GM19239 (cell line): ENCODE measurements around the gene CLTB.
"Not testable (repeated sequence)": the region's sequence is repeated elsewhere in the genome, so short reads cannot be mapped to it uniquely, and the experiment has no call there.

Experiments used
- DNase-seq: peaks from one replicate; pipeline ENCODE4 v3.0.0; 2011; ENCODE audit warnings: low spot score; ENCODE audit not compliant: insufficient read length
- FAIRE-seq: peaks from 2 replicates; lab custom pipeline; 2011; peaks lifted over from hg19 to GRCh38; lab: Jason Lieb, UNC

Gene CLTB

DNA sequence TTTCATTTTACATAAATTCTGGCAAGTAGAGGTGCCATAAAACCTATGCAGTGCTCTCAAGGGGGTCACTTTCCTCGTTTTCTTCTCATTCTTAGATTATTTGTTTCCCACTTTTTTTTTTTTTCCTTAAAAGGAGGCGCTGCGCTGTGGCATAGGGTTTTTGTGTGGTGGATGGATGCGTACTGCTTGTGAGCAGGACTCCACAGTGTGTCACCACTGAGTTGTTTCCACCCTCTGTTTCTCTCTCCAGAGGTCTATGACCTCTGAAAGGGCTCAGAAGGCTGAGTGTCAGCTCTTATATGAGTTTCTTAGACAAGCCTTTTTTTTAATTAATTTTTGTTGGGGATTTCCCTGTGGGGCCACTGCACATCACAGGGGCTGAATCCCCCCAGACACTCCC, 13.6 kb upstream of the CLTB start:
- no peak for DNase-seq
- FAIRE-seq: no peak

DNA sequence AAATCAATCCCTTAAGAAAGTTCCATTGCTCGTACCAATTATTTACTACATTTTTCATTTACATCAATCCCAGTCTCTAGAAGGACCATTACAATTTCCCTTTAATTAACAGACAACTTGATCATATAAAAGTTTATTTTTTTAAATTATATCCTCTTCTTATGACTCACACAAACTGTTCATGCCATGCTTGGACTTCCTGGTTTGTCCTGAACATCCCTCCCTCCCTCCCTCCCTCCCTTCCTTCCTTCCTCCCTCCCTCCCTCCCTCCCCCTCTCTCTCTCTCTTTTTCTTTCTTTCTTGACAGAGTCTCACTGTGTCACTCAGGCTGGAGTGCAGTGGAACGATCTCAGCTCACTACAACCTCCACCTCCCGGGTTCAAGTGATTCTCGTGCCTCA, 11.6 kb upstream of the CLTB start:
- FAIRE-seq (no peak), DNase-seq (no peak)

- FAIRE-seq: no peak
Measured at GRCh38 chr5:176426876-176427275, 10.5 kb upstream of the CLTB start.

DNA sequence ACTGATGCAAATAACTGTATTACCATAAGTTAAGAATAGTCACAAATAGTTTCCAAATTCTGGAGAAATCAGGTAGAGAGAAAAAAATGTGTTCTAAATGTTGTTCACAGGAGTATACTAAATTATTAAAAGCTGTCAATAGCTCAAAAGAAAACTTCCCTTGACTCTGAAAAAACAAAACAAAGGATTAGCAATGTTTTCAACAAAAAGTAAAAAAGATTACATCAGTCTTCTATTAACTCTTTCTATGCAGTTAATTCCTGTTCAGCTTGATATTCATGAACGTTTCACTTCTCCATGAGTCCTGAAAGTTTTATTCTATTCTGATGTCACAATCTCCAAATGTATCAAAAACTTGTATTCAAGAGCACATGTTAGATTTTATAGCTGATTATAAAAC, 9.5 kb upstream of the CLTB start:
- DNase-seq: no peak

More at GRCh38 chr5:176426876-176427275, 10.5 kb upstream of the CLTB start:
- DNase-seq: no peak

GRCh38 chr5:176425138-176425537, 8.8 kb upstream of the CLTB start:
- FAIRE-seq (no peak), DNase-seq (no peak)

More for the DNA sequence above, 9.5 kb upstream of the CLTB start:
- no peak for FAIRE-seq

DNA sequence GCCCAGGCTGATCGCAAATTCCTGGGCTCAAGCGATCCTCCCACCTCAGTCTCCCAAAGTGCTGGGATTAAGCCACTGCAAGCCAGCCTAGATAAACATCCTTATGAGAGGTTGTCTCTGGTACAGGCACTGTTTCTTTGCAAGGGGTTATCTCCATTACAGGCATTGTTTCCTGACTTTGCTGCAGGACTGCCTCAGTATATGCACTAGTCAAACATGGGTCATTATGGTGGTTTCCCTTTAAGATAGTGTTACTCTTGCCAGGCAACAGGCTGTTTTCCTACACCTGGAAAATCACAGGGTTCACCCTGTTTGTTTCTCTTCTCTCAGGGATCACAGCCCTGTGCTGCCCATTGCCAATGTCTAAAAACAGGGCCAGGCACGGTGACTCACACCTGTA, 7.8 kb upstream of the CLTB start:
- FAIRE-seq: no peak
- DNase-seq: no peak

- DNase-seq: no peak
Measured at GRCh38 chr5:176420972-176421544, 4.7 kb upstream of the CLTB start.

DNA sequence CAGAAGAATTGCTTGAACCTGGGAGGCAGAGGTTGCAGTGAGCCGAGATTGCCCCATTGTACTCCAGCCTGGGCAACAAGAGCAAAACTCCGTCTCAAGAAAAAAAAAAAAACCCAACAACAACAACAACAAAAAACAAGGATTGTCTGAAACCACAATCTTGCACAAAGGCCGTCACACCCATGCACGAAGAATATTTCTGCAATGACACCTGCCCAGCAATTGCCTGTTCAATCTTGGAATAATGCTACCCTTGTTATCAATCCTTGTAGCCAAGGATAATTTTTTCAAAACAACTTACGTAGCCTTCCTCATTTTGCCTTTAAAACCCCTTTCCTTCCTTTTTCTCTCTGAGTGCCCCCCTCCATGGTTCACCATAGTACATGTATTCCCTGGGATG, 3.7 kb upstream of the CLTB start:
- FAIRE-seq (no peak), DNase-seq (no peak)

More at GRCh38 chr5:176420972-176421544, 4.7 kb upstream of the CLTB start:
- no peak for FAIRE-seq

DNA sequence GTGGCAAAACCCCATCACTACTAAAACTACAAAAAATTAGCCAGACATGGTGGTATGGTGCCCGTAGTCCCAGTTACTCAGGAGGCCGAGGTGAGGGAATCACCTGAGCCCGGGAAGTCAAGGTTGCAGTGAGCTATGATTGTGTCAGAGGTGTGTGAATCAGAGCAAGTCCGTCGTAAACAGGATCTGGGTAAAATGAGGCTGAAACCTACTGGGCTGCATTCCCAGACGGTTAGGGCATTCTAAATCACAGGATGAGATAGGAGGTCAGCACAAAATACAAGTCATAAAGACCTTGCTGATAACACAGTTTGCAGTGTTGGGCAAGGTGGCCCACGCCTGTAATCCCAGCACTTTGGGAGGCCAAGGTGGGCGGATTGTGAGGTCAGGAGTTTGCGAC, 1.9 kb upstream of the CLTB start:
- DNase-seq: no peak
- no peak for FAIRE-seq

DNA sequence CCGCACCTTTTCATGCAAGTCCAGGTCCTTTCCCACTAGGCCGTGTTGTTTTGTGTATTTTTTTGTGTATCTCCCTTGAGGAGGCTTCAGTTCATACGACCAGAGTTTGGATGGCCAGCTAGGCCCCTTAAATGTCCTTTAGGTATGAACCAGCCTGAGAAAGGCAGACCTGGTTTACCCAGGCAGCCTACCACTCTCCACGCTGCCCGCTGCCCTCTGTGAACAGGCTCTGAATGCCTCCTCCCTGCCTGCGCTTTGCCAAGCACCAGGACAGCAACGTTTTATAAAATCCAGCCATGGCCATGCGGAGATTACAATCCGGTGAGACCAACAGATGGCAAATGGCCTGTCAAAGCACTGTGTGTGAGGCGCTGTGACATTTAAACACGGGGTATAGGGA, 626 bp upstream of the CLTB start:
- no peak for DNase-seq
- no peak for FAIRE-seq

DNA sequence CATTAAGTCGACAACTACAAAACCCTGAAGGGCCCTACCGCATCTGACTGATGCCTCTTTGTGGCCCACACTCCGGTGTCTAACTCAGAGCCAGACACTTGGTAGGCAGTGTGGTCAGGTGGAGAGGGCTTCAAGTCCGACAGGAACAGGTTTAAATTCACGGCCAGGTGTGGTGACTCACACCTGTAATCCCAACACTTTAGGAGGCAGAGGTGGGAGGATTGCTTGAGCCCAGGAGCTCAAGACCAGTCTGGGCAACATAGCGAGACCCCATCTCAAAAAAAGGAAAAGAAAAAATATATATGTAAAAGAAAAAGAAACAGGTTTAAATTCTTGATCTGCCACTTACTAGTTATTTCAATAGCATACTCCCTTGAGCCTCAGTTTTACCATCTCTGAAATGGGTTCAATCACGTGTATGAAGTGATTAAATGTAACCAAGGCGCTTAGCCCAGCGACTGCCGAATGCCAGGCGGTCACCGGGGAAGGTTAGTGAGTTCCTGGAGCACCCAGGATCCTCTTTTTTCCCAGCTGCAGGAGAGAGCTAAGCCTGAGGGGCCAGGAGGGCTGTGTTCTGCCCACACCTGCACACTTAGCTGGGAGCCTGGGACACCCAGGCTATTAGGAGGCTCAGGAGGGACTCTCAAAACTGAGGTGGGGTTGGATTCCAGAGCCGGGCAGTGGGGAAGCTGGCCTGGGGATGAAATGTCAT, 943 bp downstream of the CLTB start:
- no peak for FAIRE-seq
- no peak for DNase-seq

GRCh38 chr5:176414704-176415103, 1.6 kb downstream of the CLTB start:
- no peak for FAIRE-seq
- no peak for DNase-seq

DNA sequence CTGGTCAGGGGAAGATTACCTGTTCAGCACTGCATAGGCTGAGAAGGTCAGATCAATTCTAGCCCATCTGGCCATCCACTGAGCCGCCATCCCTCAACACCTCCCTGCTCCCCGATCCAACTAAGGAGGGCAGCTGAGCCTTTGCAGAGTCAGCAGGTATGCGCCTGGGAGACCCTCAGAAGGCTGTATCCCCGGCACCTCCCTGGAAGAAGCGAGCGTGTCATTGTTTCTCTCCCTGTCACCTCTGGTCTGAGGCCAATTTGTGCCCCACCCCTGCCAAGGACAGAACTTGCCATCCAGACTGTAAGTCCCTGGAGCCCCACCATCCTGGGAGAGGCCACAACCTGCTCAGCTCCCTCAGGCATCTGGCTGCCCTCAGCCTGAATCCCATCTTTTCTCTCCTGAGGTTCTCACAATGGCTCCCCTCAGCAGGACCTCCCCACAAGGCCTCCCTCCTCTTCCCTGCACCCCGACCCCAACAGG, 2.6 kb downstream of the CLTB start:
- FAIRE-seq: no peak

DNA sequence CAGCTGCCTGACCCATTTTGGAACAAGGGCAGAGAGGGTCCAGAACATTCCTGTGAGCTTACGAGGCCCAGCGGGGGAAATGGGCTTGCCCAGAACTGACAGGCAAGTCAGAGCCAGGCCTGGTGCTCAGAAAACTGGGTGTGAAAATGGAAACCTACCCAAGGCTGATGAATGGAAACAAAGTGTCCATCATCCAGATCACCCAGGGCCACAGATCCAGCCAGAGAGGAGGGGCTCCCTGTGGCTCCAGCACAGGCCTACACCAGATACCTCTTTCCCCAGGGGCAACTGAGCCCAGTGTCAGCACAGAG, 3.1 kb downstream of the CLTB start:
- no peak for DNase-seq
- no peak for FAIRE-seq

More for the DNA sequence above, 2.6 kb downstream of the CLTB start:
- no peak for DNase-seq

DNA sequence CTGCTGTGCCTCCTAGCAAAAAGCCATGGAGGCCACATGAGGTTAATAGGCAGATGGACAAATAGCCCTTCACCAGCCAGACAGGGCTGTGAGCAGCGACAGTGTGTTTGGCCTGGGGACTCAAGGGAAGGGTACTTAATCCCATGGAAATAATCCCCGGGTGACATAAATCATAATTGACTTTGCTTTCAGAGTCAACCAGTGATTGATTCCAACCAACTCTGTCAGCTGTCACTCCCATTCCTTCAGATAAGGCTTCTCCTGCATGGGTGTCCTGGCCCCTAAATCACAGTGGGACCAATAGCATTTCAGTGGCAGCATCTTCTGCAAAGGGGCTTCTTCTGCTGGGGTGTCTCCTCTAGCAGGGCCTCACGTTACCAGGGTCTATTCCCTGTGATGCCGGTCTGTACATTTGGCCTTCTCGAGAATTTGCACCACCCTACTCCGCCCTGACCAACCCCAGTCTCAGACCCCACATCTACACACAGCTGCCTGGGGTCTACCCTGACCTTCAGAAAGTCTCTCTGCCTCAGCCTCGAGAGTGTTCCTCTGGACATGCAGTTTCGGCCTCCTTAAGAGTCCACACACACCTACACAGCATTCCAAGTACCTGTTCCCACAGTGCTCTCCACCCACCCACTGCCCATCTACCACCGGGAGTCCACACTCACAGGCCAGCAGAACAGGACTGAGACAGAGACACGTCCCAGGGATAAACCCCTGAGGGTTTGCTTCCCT, 3.7 kb downstream of the CLTB start:
- DNase-seq: no peak
- FAIRE-seq: no peak

DNA sequence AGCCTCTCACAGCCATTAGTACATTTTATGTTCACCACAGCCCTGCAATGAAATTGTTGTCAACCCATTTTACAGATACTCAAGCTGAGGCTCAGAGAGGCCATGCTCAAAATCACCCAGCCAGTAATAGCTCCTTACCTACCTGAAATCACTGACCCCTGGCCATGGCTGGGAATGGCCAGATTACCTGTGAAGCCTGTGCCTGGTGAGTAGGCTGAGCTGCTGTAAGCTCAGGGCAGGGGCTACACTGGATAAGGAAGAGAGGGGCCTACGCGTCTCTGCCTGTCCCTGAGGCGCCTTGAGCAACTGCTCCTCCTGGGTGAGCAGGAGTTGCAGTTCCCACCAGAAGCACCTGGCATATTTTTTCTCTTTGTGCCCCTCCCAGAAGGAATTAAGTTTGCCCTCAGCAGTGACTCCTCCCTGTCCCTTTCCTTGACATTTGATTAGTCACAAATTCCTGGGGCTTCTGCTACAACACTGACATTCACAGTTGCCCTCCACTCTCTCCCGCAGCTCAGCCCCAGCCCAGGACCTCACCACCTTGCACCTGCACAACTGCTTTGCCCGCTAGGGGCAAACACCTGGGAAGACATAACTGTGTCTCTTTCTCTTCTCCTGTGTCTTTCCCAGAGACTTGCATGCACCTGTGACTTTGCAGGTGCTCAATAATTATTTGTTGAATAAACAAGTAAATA, 5.7 kb downstream of the CLTB start:
- DNase-seq (no peak), FAIRE-seq (no peak)

- FAIRE-seq: no peak
- no peak for DNase-seq
Measured at GRCh38 chr5:176409765-176410164, 6.6 kb downstream of the CLTB start.

- DNase-seq (no peak), FAIRE-seq (no peak)
Measured at GRCh38 chr5:176408590-176408989, 7.7 kb downstream of the CLTB start.

GRCh38 chr5:176408252-176408573, 8.1 kb downstream of the CLTB start:
- DNase-seq, FAIRE-seq: not testable (repeated sequence)

GRCh38 chr5:176407456-176408251, 8.7 kb downstream of the CLTB start:
- no peak for DNase-seq
- FAIRE-seq: no peak
